BE2C (cell line): ENCODE results near the gene BAIAP2L1.

Source experiments
- DNase-seq: peaks from one replicate; pipeline ENCODE4 v3.0.0-alpha.2; 2020
- H3K27me3 ChIP-seq: fragments of 250-450 bp; sonication (Bioruptor Pico); 2 replicates; pipeline ENCODE4 v1.5.1; 2020; ENCODE audit warnings: mild to moderate bottlenecking
- H3K36me3 ChIP-seq: fragments of 250-450 bp; sonication (Bioruptor Pico); 2 replicates; pipeline ENCODE4 v1.5.1; 2020; ENCODE audit warnings: mild to moderate bottlenecking
- H3K4me1 ChIP-seq: fragments of 250-450 bp; sonication (Bioruptor Pico); 2 replicates; pipeline ENCODE4 v1.5.1; 2020
- H3K4me3 ChIP-seq: 2 replicates; pipeline ENCODE4 v1.5.1; 2011; ENCODE audit warnings: low read depth, low read length
- H3K9me3 ChIP-seq: fragments of 250-450 bp; sonication (Bioruptor Pico); 2 replicates; pipeline ENCODE4 v1.5.1; 2020
- CTCF ChIP-seq: IDR thresholded peaks from 2 replicates; pipeline ENCODE4 v1.5.1; 2012; ENCODE audit warnings: mild to moderate bottlenecking, low read depth, low read length

BAIAP2L1 gene

GRCh38 chr7:98303176-98303865 lies 97.6 kb downstream of the BAIAP2L1 start:
- H3K36me3 ChIP-seq = no peaks in the 10 kb centered on the region
- H3K4me3 ChIP-seq = no peak overlapping the region
- no peaks in the 10 kb centered on the region for H3K27me3 ChIP-seq
- H3K4me1 ChIP-seq = 0 out of 2 replicates have a peak, but pooled peaks cover 4% of the 10 kb centered on the region
- DNase-seq = no peak
- TF ChIP-seq CTCF = no peak
- H3K9me3 ChIP-seq = no peaks in the 10 kb centered on the region

- H3K4me3 ChIP-seq = no peak overlapping the region
- H3K27me3 ChIP-seq = no peaks in the 10 kb centered on the region
- TF ChIP-seq CTCF = no peak
- no peak for DNase-seq
- 0 out of 2 replicates have a peak, but pooled peaks cover 4% of the 10 kb centered on the region for H3K4me1 ChIP-seq
- no peaks in the 10 kb centered on the region for H3K9me3 ChIP-seq
- H3K36me3 ChIP-seq = no peaks in the 10 kb centered on the region
Measured at GRCh38 chr7:98301693-98302470, 99.0 kb downstream of the BAIAP2L1 start.

- Histone ChIP-seq H3K4me3 (no peak overlapping the region), H3K9me3 (no peaks in the 10 kb centered on the region), H3K27me3 (no peaks in the 10 kb centered on the region), H3K4me1 (no peaks in the 10 kb centered on the region), H3K36me3 (no peaks in the 10 kb centered on the region)
- no peak for DNase-seq
- TF ChIP-seq CTCF = no peak
Measured at GRCh38 chr7:98300595-98301372, 100.1 kb downstream of the BAIAP2L1 start.

GRCh38 chr7:98297626-98298286 lies 103.1 kb downstream of the BAIAP2L1 start:
- Histone ChIP-seq H3K27me3 (no peaks in the 10 kb centered on the region), H3K36me3 (no peaks in the 10 kb centered on the region), H3K4me3 (no peak overlapping the region), H3K4me1 (no peaks in the 10 kb centered on the region), H3K9me3 (no peaks in the 10 kb centered on the region)
- no peak for DNase-seq
- no peak for TF ChIP-seq CTCF

GRCh38 chr7:98296833-98297232 lies 104.1 kb downstream of the BAIAP2L1 start:
- no peaks in the 10 kb centered on the region for H3K36me3 ChIP-seq
- H3K27me3 ChIP-seq = no peaks in the 10 kb centered on the region
- no peaks in the 10 kb centered on the region for H3K9me3 ChIP-seq
- TF ChIP-seq CTCF = no peak
- H3K4me3 ChIP-seq = no peak overlapping the region
- H3K4me1 ChIP-seq = no peaks in the 10 kb centered on the region
- no peak for DNase-seq
